ENCODE data around the gene OR9A2.

The OR9A2 gene

GRCh38 chr7:143027032-143027431 is at the start of gene OR9A2:
TSS of gene OR9A2 (minus strand) at chr7:143027132. CDS start at chr7:143027132, 0 bp downstream.
- no peak within 1 kb of the TSS for H3K27ac ChIP-seq
- TF ChIP-seq ZFX (IDR thresholded peaks at IDR 0.05) (no peak), CTCF (conservative IDR thresholded peaks at IDR 0.05) (no peak)

- TF ChIP-seq CTCF (conservative IDR thresholded peaks at IDR 0.05) (no peak), ZFX (IDR thresholded peaks at IDR 0.05) (no peak)
- no peak overlapping the region for H3K27ac ChIP-seq
Measured at GRCh38 chr7:143074141-143074540, 47.2 kb upstream of the OR9A2 start.

- no peak overlapping the region for H3K27ac ChIP-seq
- no peak for TF ChIP-seq CTCF (conservative IDR thresholded peaks at IDR 0.05)
- TF ChIP-seq ZFX (IDR thresholded peaks at IDR 0.05) = no peak
Measured at GRCh38 chr7:143073556-143073955, 46.6 kb upstream of the OR9A2 start.

GRCh38 chr7:143069912-143070500 is 43.1 kb upstream of the OR9A2 start:
- H3K27ac ChIP-seq = no peak overlapping the region
- TF ChIP-seq ZFX (IDR thresholded peaks at IDR 0.05) (no peak), CTCF (conservative IDR thresholded peaks at IDR 0.05) (no peak)

GRCh38 chr7:143068446-143068845 is 41.5 kb upstream of the OR9A2 start:
- TF ChIP-seq CTCF (conservative IDR thresholded peaks at IDR 0.05) (no peak), ZFX (IDR thresholded peaks at IDR 0.05) (no peak)

GRCh38 chr7:143063741-143064140 is 36.8 kb upstream of the OR9A2 start:
- H3K27ac ChIP-seq = peak overlapping the region; percentile 71
- TF ChIP-seq ZFX (IDR thresholded peaks at IDR 0.05) = no peak
- no peak for TF ChIP-seq CTCF (conservative IDR thresholded peaks at IDR 0.05)

More at GRCh38 chr7:143068446-143068845, 41.5 kb upstream of the OR9A2 start:
- no peak overlapping the region for H3K27ac ChIP-seq

- no peak overlapping the region for H3K27ac ChIP-seq
- TF ChIP-seq CTCF (conservative IDR thresholded peaks at IDR 0.05) = no peak
- TF ChIP-seq ZFX (IDR thresholded peaks at IDR 0.05) = no peak
Measured at GRCh38 chr7:143055754-143056153, 28.8 kb upstream of the OR9A2 start.
